ENCODE measurements around the gene CDH4. TPM values are rescaled to one million over a fixed set of nuclear protein-coding genes. Genes with fewer than 3 reads are reported as not detected.

The CDH4 gene
- total RNA-seq, 1 experiment from 2014 or later = not detected

DNA sequence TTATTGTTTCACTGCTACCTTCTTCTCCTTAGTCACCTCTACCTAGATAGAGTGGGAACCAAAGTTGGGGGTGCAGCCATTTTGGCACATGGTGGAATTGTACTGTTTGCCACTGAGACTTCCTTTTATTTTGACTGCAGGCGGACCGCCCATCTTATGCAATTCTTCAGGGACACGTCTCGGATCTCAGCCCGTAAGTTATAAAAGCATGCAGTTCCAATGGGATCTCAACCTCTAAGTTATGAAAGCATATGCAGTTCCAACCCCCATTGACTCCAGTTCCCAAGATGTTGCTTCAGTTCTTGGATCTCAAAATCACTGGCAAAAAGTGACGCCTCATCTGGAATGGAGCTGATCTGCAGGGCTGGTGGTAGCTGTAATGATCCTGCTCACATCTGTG lies 41.2 kb upstream of the CDH4 start:
- intact Hi-C loops (cut with micrococcal nuclease; ENCODE audit: unreplicated experiment) (no loop called here), in situ Hi-C loops (cut with HindIII; ENCODE audit: low pct_unique_long_range_greater_than_20kb, low sequenced_read_pairs) (no loop called here)
- no peak overlapping the region for H3K4me3 ChIP-seq (ENCODE audit: low read depth in 2 of 2, low read length in 2 of 2)
- ATAC-seq = no peak
- no peaks in the 10 kb centered on the region for H3K4me1 ChIP-seq (ENCODE audit: control insufficient read depth, insufficient read depth, low read length)
- H3K36me3 ChIP-seq (ENCODE audit: control insufficient read depth, insufficient read depth, low read length) = no peaks in the 10 kb centered on the region
- no TSS peak for BruUV-seq (replicated peaks)
- TF ChIP-seq POLR2AphosphoS5 (IDR thresholded peaks at IDR 0.05; ENCODE audit: low read depth, low read length) = no peak
- TF ChIP-seq, protein P1, sequence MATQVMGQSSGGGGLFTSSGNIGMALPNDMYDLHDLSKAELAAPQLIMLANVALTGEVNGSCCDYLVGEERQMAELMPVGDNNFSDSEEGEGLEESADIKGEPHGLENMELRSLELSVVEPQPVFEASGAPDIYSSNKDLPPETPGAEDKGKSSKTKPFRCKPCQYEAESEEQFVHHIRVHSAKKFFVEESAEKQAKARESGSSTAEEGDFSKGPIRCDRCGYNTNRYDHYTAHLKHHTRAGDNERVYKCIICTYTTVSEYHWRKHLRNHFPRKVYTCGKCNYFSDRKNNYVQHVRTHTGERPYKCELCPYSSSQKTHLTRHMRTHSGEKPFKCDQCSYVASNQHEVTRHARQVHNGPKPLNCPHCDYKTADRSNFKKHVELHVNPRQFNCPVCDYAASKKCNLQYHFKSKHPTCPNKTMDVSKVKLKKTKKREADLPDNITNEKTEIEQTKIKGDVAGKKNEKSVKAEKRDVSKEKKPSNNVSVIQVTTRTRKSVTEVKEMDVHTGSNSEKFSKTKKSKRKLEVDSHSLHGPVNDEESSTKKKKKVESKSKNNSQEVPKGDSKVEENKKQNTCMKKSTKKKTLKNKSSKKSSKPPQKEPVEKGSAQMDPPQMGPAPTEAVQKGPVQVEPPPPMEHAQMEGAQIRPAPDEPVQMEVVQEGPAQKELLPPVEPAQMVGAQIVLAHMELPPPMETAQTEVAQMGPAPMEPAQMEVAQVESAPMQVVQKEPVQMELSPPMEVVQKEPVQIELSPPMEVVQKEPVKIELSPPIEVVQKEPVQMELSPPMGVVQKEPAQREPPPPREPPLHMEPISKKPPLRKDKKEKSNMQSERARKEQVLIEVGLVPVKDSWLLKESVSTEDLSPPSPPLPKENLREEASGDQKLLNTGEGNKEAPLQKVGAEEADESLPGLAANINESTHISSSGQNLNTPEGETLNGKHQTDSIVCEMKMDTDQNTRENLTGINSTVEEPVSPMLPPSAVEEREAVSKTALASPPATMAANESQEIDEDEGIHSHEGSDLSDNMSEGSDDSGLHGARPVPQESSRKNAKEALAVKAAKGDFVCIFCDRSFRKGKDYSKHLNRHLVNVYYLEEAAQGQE (IDR thresholded peaks at IDR 0.05; ENCODE audit: insufficient read depth in 1 of 2, low read depth in 2 of 2, low read length in 1 of 2) = no peak
- TF ChIP-seq TCF7L2 (IDR thresholded peaks at IDR 0.05; ENCODE audit: low read depth, low read length) = no peak
- TF ChIP-seq, protein P2, sequence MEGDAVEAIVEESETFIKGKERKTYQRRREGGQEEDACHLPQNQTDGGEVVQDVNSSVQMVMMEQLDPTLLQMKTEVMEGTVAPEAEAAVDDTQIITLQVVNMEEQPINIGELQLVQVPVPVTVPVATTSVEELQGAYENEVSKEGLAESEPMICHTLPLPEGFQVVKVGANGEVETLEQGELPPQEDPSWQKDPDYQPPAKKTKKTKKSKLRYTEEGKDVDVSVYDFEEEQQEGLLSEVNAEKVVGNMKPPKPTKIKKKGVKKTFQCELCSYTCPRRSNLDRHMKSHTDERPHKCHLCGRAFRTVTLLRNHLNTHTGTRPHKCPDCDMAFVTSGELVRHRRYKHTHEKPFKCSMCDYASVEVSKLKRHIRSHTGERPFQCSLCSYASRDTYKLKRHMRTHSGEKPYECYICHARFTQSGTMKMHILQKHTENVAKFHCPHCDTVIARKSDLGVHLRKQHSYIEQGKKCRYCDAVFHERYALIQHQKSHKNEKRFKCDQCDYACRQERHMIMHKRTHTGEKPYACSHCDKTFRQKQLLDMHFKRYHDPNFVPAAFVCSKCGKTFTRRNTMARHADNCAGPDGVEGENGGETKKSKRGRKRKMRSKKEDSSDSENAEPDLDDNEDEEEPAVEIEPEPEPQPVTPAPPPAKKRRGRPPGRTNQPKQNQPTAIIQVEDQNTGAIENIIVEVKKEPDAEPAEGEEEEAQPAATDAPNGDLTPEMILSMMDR (IDR thresholded peaks at IDR 0.05) = no peak
- no peak for TF ChIP-seq SIN3A (IDR thresholded peaks at IDR 0.05; ENCODE audit: borderline replicate concordance, insufficient read depth, low read depth, low read length)
- ChIA-PET POLR2A (no interaction called here), CTCF (no interaction called here)
- H3K27me3 ChIP-seq (ENCODE audit: control insufficient read depth, insufficient read depth, low read length) = peaks cover 3% of the 10 kb centered on the region; the same call in 1 of the 2 replicates
- H3K9me3 ChIP-seq (ENCODE audit: control insufficient read depth, insufficient read depth, low read depth, low read length) = no peaks in the 10 kb centered on the region
- no peak for DNase-seq (ENCODE audit: low read depth, low spot score)
- H3K27ac ChIP-seq (ENCODE audit: low read length) = no peak overlapping the region

DNA sequence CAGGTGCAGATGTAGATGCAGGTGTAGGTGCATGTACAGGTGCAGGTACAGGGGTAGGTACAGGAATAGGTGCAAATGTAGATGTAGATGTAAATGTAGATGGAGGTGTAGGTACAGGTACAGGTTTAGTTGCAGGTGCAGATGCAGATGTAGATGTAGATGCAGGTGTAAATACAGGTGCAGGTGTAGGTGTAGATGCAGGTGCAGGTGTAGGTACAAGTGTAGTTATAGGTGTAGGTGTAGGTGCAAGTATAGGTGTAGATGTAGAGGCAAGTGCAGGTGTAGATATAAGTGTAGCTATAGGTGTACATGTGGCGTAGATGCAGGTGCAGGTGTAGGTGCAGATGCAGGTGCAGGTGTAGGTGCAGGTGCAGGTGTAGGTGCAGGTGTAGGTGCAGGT lies 34.2 kb upstream of the CDH4 start:
- TF ChIP-seq, protein P1 (IDR thresholded peaks at IDR 0.05; ENCODE audit: insufficient read depth in 1 of 2, low read depth in 2 of 2, low read length in 1 of 2) = no peak
- TF ChIP-seq POLR2AphosphoS5 (IDR thresholded peaks at IDR 0.05; ENCODE audit: low read depth, low read length) (no peak), TCF7L2 (IDR thresholded peaks at IDR 0.05; ENCODE audit: low read depth, low read length) (no peak), SIN3A (IDR thresholded peaks at IDR 0.05; ENCODE audit: borderline replicate concordance, insufficient read depth, low read depth, low read length) (no peak)
- TF ChIP-seq, protein P2 (IDR thresholded peaks at IDR 0.05) = no peak
- ChIA-PET POLR2A (no interaction called here), CTCF (no interaction called here)
- Histone ChIP-seq H3K36me3 (ENCODE audit: control insufficient read depth, insufficient read depth, low read length) (no peaks in the 10 kb centered on the region), H3K9me3 (ENCODE audit: control insufficient read depth, insufficient read depth, low read depth, low read length) (no peaks in the 10 kb centered on the region), H3K27me3 (ENCODE audit: control insufficient read depth, insufficient read depth, low read length) (peaks cover 3% of the 10 kb centered on the region; the same call in 1 of the 2 replicates), H3K4me3 (ENCODE audit: low read depth in 2 of 2, low read length in 2 of 2) (no peak overlapping the region), H3K4me1 (ENCODE audit: control insufficient read depth, insufficient read depth, low read length) (no peaks in the 10 kb centered on the region), H3K27ac (ENCODE audit: low read length) (no peak overlapping the region)
- DNase-seq (ENCODE audit: low read depth, low spot score) = no peak
- intact Hi-C loops (cut with micrococcal nuclease; ENCODE audit: unreplicated experiment) = no loop called here
- in situ Hi-C loops (cut with HindIII; ENCODE audit: low pct_unique_long_range_greater_than_20kb, low sequenced_read_pairs) = no loop called here
- no peak for ATAC-seq
- no TSS peak for BruUV-seq (replicated peaks)
